ENCODE data around the gene SRCAP. TPM values are rescaled to one million over a fixed set of nuclear protein-coding genes. Genes with fewer than 3 reads are reported as not detected.

Gene SRCAP
- total RNA-seq, 4 donors from 2014 or later: 31.6 to 59.3 (median 41.0) TPM

DNA sequence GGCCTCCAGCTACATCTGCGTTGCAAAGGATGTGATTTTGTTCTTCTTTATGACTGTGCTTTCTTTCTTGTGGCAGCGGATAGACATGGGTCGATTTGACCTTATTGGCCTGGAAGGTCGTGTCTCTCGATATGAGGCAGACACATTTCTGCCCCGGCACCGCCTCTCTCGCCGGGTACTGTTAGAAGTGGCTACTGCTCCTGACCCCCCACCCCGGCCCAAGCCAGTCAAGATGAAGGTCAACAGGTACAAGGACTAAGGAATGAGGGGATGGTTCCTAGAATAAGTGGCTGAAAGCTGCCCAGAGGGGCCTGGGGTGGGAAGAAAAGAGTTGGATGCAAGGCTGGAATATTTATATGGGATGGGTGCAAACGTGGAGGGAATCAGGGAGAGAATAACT is 21.1 kb downstream of the SRCAP start:
- no peak for TF ChIP-seq CTCF (IDR thresholded peaks at IDR 0.05)
- TF ChIP-seq POLR2AphosphoS5 (IDR thresholded peaks at IDR 0.05): no peak
- TF ChIP-seq EP300 (IDR thresholded peaks at IDR 0.05): no peak
- TF ChIP-seq POLR2A (IDR thresholded peaks at IDR 0.05; ENCODE audit: low read depth): no peak
- intact Hi-C loops (cut with DNase I): no loop called here
- no peak overlapping the region for H3K4me3 ChIP-seq

DNA sequence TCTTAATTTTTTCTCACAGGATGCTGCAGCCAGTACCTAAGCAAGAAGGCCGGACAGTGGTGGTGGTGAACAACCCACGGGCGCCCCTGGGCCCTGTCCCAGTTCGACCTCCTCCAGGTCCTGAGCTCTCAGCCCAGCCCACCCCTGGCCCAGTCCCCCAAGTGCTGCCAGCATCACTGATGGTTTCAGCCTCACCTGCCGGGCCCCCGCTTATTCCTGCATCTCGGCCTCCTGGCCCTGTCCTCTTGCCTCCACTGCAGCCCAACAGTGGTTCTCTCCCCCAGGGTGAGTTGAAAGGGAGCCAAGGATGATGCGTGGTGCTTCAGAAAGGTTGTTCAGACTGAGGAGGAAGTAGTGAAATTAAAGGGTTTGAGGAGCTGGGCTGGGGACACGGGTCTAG is 21.7 kb downstream of the SRCAP start:
- Histone ChIP-seq H3K36me3 (peaks cover 84 to 100% (median 99%) of the 10 kb centered on the region in 4 donors), H3K4me1 (peaks cover 0 to 5% (median 2%) of the 10 kb centered on the region in 4 donors), H3K9me3 (no peaks in the 10 kb centered on the region), H3K27ac (replicated peaks in 1 of 4) (no peak overlapping the region), H3K4me3 (no peak overlapping the region), H3K27me3 (no peaks in the 10 kb centered on the region)
- intact Hi-C loops (cut with DNase I): no loop called here
- 87% methylated on average over 8 of the region's 9 CpGs for WGBS
- no peak for TF ChIP-seq POLR2AphosphoS5 (IDR thresholded peaks at IDR 0.05)
- no peak for TF ChIP-seq POLR2A (IDR thresholded peaks at IDR 0.05; ENCODE audit: low read depth)
- TF ChIP-seq CTCF (IDR thresholded peaks at IDR 0.05): no peak
- TF ChIP-seq EP300 (IDR thresholded peaks at IDR 0.05): no peak
- no peak for DNase-seq (ENCODE audit: extremely low spot score)

More for the DNA sequence above, 21.1 kb downstream of the SRCAP start:
- Histone ChIP-seq H3K27ac (replicated peaks in 1 of 4) (no peak overlapping the region), H3K36me3 (peaks cover 86 to 100% (median 98%) of the 10 kb centered on the region in 4 donors), H3K27me3 (no peaks in the 10 kb centered on the region), H3K4me1 (peaks cover 0 to 5% (median 2%) of the 10 kb centered on the region in 4 donors), H3K9me3 (no peaks in the 10 kb centered on the region)
- 95% methylated on average over 11 of the region's 11 CpGs for WGBS
- no peak for DNase-seq (ENCODE audit: extremely low spot score)

- no peak overlapping the region for H3K27ac ChIP-seq (replicated peaks in 1 of 4)
- intact Hi-C loops (cut with DNase I): no loop called here
- H3K4me3 ChIP-seq: no peak overlapping the region
- no peaks in the 10 kb centered on the region for H3K9me3 ChIP-seq
- H3K36me3 ChIP-seq: peaks cover 82 to 100% (median 98%) of the 10 kb centered on the region in 4 donors
- H3K27me3 ChIP-seq: no peaks in the 10 kb centered on the region
- H3K4me1 ChIP-seq: peaks cover 0 to 5% (median 2%) of the 10 kb centered on the region in 4 donors
- WGBS: 89% methylated on average over 8 of the region's 8 CpGs
- no peak for DNase-seq (ENCODE audit: extremely low spot score)
- TF ChIP-seq POLR2A (IDR thresholded peaks at IDR 0.05; ENCODE audit: low read depth) (no peak), EP300 (IDR thresholded peaks at IDR 0.05) (no peak), CTCF (IDR thresholded peaks at IDR 0.05) (no peak), POLR2AphosphoS5 (IDR thresholded peaks at IDR 0.05) (no peak)
Observed at GRCh38 chr16:30721167-30721566, 22.2 kb downstream of the SRCAP start.

DNA sequence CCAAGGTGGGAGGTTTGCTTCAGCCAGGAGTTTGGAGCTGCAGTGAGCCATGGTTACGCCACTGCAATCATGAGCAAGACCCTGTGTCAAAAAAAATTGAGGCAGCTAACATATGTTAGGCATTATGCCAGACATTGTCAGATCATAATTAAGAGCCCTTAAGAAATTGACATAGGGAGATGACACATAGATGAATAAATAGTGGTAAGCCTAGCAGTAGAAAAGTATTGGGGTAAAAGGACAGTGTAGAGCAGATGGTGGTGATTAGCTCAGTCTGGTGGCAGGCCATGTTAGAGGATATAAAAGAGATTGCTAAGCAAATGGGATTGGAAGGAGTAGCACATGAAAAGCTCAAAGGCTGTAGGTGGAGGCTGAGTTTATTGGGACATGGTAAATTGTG is 22.6 kb downstream of the SRCAP start:
- H3K4me3 ChIP-seq: no peak overlapping the region
- DNase-seq (ENCODE audit: extremely low spot score): no peak
- intact Hi-C loops (cut with DNase I): no loop called here
- peaks cover 0 to 5% (median 1%) of the 10 kb centered on the region in 4 donors for H3K4me1 ChIP-seq
- TF ChIP-seq POLR2AphosphoS5 (IDR thresholded peaks at IDR 0.05) (no peak), EP300 (IDR thresholded peaks at IDR 0.05) (no peak), CTCF (IDR thresholded peaks at IDR 0.05) (no peak), POLR2A (IDR thresholded peaks at IDR 0.05; ENCODE audit: low read depth) (no peak)
- no peaks in the 10 kb centered on the region for H3K27me3 ChIP-seq
- no peaks in the 10 kb centered on the region for H3K9me3 ChIP-seq
- no peak overlapping the region for H3K27ac ChIP-seq (replicated peaks in 1 of 4)
- WGBS: 100% methylated on average over 1 of the region's 1 CpG
- peaks cover 78 to 100% (median 95%) of the 10 kb centered on the region in 4 donors for H3K36me3 ChIP-seq

DNA sequence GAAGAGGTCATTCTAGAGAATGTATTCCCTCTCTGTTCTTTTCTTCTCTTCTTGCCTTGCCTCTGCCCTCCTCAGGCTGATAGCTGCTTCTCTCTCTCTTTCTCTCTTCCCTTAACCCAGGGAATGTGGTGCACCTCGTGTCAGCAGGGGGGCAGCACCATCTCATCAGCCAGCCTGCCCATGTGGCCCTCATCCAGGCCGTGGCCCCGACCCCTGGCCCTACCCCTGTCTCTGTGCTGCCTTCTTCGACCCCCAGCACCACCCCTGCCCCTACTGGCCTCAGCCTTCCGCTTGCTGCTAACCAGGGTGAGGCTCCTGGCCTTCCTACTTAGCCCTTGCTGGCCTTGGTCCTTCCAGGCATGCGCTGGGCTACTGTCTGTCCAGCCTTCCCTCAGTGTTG is 23.5 kb downstream of the SRCAP start:
- Histone ChIP-seq H3K4me1 (peaks cover 0 to 5% (median 0%) of the 10 kb centered on the region in 4 donors), H3K4me3 (no peak overlapping the region), H3K9me3 (no peaks in the 10 kb centered on the region), H3K27ac (replicated peaks in 1 of 4) (no peak overlapping the region), H3K27me3 (no peaks in the 10 kb centered on the region), H3K36me3 (peaks cover 76 to 100% (median 92%) of the 10 kb centered on the region in 4 donors)
- TF ChIP-seq CTCF (IDR thresholded peaks at IDR 0.05) (no peak), POLR2AphosphoS5 (IDR thresholded peaks at IDR 0.05) (no peak), EP300 (IDR thresholded peaks at IDR 0.05) (no peak), POLR2A (IDR thresholded peaks at IDR 0.05; ENCODE audit: low read depth) (no peak)
- intact Hi-C loops (cut with DNase I): no loop called here
- no peak for DNase-seq (ENCODE audit: extremely low spot score)
- 75% methylated on average over 6 of the region's 6 CpGs for WGBS

Data from esophagus muscularis mucosa (tissue), 4 donors.